Endothelial cell of umbilical vein (primary cell): ENCODE measurements around the gene PYM1. TPM values are rescaled to one million over a fixed set of nuclear protein-coding genes. Genes with fewer than 3 reads are reported as not detected.

Source experiments
- BruUV-seq: library from RNA; stranded (reverse); fragments of 400-500 nt; replicated peaks from 2 replicates; lab custom pipeline; 2021; lab: Mats Ljungman, UMichigan
- CTCF ChIA-PET: fragments of 300-600, 350-600 bp; sonication (Branson Sonifier 250); formaldehyde crosslinking; loops from one replicate; lab custom pipeline; 2021; ENCODE audit warnings: antibody characterized with exemption, inconsistent platforms; lab: Charles Lee
- POLR2A ChIA-PET: fragments of 300-600, 350-600 bp; sonication (Branson Sonifier 250); formaldehyde crosslinking; loops from one replicate; lab custom pipeline; 2021; ENCODE audit warnings: antibody characterized with exemption, inconsistent platforms; lab: Charles Lee
- DNase-seq: peaks from one replicate; pipeline ENCODE4 v3.0.0-alpha.2; 2011; ENCODE audit warnings: low read depth, low spot score
- FAIRE-seq: peaks from 2 replicates; lab custom pipeline; 2011; peaks lifted over from hg19 to GRCh38; lab: Jason Lieb, UNC
- H2AFZ ChIP-seq: 2 replicates; pipeline ENCODE4 v1.6.0; 2012; ENCODE audit warnings: low read depth, low read length, control low read depth, inconsistent platforms
- H3K27ac ChIP-seq: 2 replicates; pipeline ENCODE4 v1.5.1; 2011; ENCODE audit warnings: low read depth, mild to moderate bottlenecking, control low read depth, low read length, moderate library complexity; ENCODE audit not compliant: insufficient read depth
- H3K27me3 ChIP-seq, 2 experiments: 2 replicates each; pipeline versions ENCODE4 v1.6.0 to v1.6.1; 2011; ENCODE audit warnings: low read length in 2 of 2, mixed read lengths in 1 of 2; ENCODE audit not compliant: control insufficient read depth in 2 of 2, insufficient read depth in 2 of 2
- H3K36me3 ChIP-seq, 2 experiments: 2 replicates in 1 of 2; 3 replicates in 1 of 2; pipeline ENCODE4 v1.5.1; 2011; ENCODE audit warnings: low read length in 2 of 2, mild to moderate bottlenecking in 1 of 2, moderate library complexity in 1 of 2; ENCODE audit not compliant: control insufficient read depth in 2 of 2, insufficient read depth in 2 of 2; ENCODE audit errors: extremely low read depth in 1 of 2
- H3K4me1 ChIP-seq: 3 replicates; pipeline ENCODE4 v1.5.1; 2011; ENCODE audit warnings: mild to moderate bottlenecking, low read length; ENCODE audit not compliant: control insufficient read depth, insufficient read depth; ENCODE audit errors: extremely low read depth
- H3K4me2 ChIP-seq: 2 replicates; pipeline ENCODE4 v1.6.1; 2011; ENCODE audit warnings: low read length, control low read depth, mixed read lengths; ENCODE audit not compliant: insufficient read depth
- H3K4me3 ChIP-seq, 3 experiments: fragments of 200-600 bp in 1 of 3; sonication (generic), shearing (Covaris generic) in 1 of 3; replicated peaks in 1 of 3; 2 replicates each; pipeline ENCODE4 v1.5.1; 2011 to 2016; ENCODE audit warnings: control low read depth in 3 of 3, low read length in 3 of 3, mild to moderate bottlenecking in 2 of 3, inconsistent platforms in 1 of 3, low read depth in 1 of 3, moderate library complexity in 1 of 3; ENCODE audit not compliant: insufficient read depth in 1 of 3
- H3K79me2 ChIP-seq: 2 replicates; pipeline ENCODE4 v1.6.0; 2012; ENCODE audit warnings: low read length, inconsistent platforms; ENCODE audit not compliant: control insufficient read depth, insufficient read depth
- H3K9ac ChIP-seq: replicated peaks from 2 replicates; pipeline ENCODE3; 2011; ENCODE audit warnings: low read length, control low read depth; ENCODE audit not compliant: insufficient read depth; ENCODE audit errors: extremely low read depth
- H3K9me1 ChIP-seq: replicated peaks from 3 replicates; pipeline ENCODE4 v1.6.0; 2011; ENCODE audit warnings: mild to moderate bottlenecking, low read length; ENCODE audit not compliant: control insufficient read depth, insufficient read depth; ENCODE audit errors: extremely low read depth
- H3K9me3 ChIP-seq: replicated peaks from 2 replicates; pipeline ENCODE4 v1.5.1; 2012; ENCODE audit warnings: low read length, inconsistent platforms; ENCODE audit not compliant: control insufficient read depth, insufficient read depth
- H4K20me1 ChIP-seq: replicated peaks from 2 replicates; pipeline ENCODE3; 2011; ENCODE audit warnings: mild to moderate bottlenecking, low read length; ENCODE audit not compliant: control insufficient read depth, insufficient read depth; ENCODE audit errors: extremely low read depth
- EZH2 ChIP-seq: IDR thresholded peaks from 2 replicates; pipeline ENCODE4 v1.6.1; 2012; ENCODE audit warnings: borderline replicate concordance, low read depth, mild to moderate bottlenecking, moderate library complexity, low read length, inconsistent platforms; ENCODE audit not compliant: severe bottlenecking
- FOS ChIP-seq: IDR thresholded peaks from 2 replicates; pipeline ENCODE4 v1.6.1; 2011; ENCODE audit warnings: mild to moderate bottlenecking, low read length, moderate library complexity, borderline replicate concordance; ENCODE audit not compliant: insufficient read depth
- GATA2 ChIP-seq: IDR thresholded peaks from 2 replicates; pipeline ENCODE4 v1.7.0; 2011; ENCODE audit warnings: low read depth, mild to moderate bottlenecking, moderate library complexity, mixed read lengths, low read length; ENCODE audit not compliant: insufficient read length, insufficient read depth
- JUN ChIP-seq: IDR thresholded peaks from 2 replicates; pipeline ENCODE4 v1.6.1; 2011; ENCODE audit warnings: borderline replicate concordance, low read depth; ENCODE audit not compliant: insufficient read length, insufficient read depth
- MYC ChIP-seq: IDR thresholded peaks from one replicate; pipeline ENCODE4 v1.6.1; 2011; ENCODE audit warnings: mild to moderate bottlenecking, low read depth, low read length
- POLR2A ChIP-seq: IDR thresholded peaks from 2 replicates; pipeline ENCODE4 v1.6.1; 2012; ENCODE audit warnings: low read depth, mild to moderate bottlenecking, control low read depth, low read length
- POLR2AphosphoS5 ChIP-seq: IDR thresholded peaks from 2 replicates; pipeline ENCODE4 v1.6.1; 2012; ENCODE audit warnings: low read depth, mild to moderate bottlenecking, control low read depth, low read length, moderate library complexity; ENCODE audit not compliant: insufficient read depth
- dilution Hi-C: fragments of 300-500 bp; cut with MboI; formaldehyde crosslinking; loops from one replicate; pipeline ENCODE4 v1.15.0; 2019; ENCODE audit warnings: low sequenced_read_pairs; ENCODE audit not compliant: extremely low pct_ligation_motif_present
- intact Hi-C: fragments of 100-400 bp; cut with micrococcal nuclease; formaldehyde crosslinking; loops from one replicate; pipeline ENCODE4 v1.10.0; 2022
- polyA plus RNA-seq, 4 experiments: library from polyadenylated mRNA; depleted of rRNA in 3 of 4; stranded (reverse) in 3 of 4; unstranded in 1 of 4; fragments of >200 nt; gene quantifications; 2 replicates each; pipeline versions ENCODE4 v1.2.1 to v1.2.3, GENCODE V29; 2011 to 2012; ENCODE audit warnings: missing spikeins in 1 of 4
- total RNA-seq: library from RNA; stranded (reverse); gene quantifications from 2 replicates; pipeline ENCODE4 v1.2.3, GENCODE V29; 2021
- TF ChIP-seq, protein P1 (sequence below), 2 donors: IDR thresholded peaks; 1 replicate in 1 of 2; 2 replicates in 1 of 2; pipeline ENCODE4 v1.5.1; 2011; ENCODE audit warnings: low read length in 2 of 2, mild to moderate bottlenecking in 2 of 2, moderate library complexity in 2 of 2, control low read depth in 1 of 2, inconsistent platforms in 1 of 2, low read depth in 1 of 2; ENCODE audit not compliant: insufficient read depth in 1 of 2; ENCODE audit errors: extremely low read depth in 1 of 2
- TF ChIP-seq, protein P2 (sequence below): IDR thresholded peaks from 2 replicates; pipeline ENCODE4 v1.6.1; 2011; ENCODE audit not compliant: insufficient read depth, insufficient read length

PYM1 gene
- total and polyA plus RNA-seq, 2 donors (not counting 3 experiments of a cell fraction or from before 2014, with no cell fraction given): 18.7 to 23.5 TPM

DNA sequence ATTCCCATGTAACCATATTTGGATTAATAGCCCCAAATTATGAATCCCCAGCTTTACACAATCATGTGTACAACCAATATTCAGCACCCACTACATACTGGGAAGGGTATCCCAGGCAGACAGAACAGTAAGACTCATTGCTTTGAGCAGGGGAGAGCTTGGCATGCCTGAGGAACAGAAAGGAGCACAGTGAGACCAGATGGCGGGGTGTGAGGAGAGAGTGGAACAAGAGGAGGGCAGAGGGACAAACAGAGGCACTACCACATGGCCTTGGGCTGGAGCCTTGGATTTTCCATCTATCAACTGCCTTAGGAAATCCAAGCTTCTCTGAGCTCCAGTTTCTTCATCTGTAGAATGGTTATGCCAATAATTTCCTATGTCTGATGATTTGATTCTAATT, 7.1 kb upstream of the PYM1 start:
- H3K9ac ChIP-seq: no peak overlapping the region
- intact Hi-C loops: loop anchor here (5.0 kb wide), 1 partner anchor 108 kb away; the partner anchor contains the start of gene RPS26
- H3K4me2 ChIP-seq: no peak overlapping the region
- H3K4me3 ChIP-seq: no peak overlapping the region
- H3K27ac ChIP-seq: no peak overlapping the region
- H3K79me2 ChIP-seq: no peaks in the 10 kb centered on the region
- peaks cover 0 to 8% of the 10 kb centered on the region in 2 experiments for H3K36me3 ChIP-seq
- H3K9me3 ChIP-seq: no peaks in the 10 kb centered on the region
- peaks cover 27% of the 10 kb centered on the region for H3K4me1 ChIP-seq
- H4K20me1 ChIP-seq: no peaks in the 10 kb centered on the region
- dilution Hi-C loops: no loop called here
- no peak for TF ChIP-seq POLR2A
- TF ChIP-seq, protein P1, sequence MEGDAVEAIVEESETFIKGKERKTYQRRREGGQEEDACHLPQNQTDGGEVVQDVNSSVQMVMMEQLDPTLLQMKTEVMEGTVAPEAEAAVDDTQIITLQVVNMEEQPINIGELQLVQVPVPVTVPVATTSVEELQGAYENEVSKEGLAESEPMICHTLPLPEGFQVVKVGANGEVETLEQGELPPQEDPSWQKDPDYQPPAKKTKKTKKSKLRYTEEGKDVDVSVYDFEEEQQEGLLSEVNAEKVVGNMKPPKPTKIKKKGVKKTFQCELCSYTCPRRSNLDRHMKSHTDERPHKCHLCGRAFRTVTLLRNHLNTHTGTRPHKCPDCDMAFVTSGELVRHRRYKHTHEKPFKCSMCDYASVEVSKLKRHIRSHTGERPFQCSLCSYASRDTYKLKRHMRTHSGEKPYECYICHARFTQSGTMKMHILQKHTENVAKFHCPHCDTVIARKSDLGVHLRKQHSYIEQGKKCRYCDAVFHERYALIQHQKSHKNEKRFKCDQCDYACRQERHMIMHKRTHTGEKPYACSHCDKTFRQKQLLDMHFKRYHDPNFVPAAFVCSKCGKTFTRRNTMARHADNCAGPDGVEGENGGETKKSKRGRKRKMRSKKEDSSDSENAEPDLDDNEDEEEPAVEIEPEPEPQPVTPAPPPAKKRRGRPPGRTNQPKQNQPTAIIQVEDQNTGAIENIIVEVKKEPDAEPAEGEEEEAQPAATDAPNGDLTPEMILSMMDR (IDR thresholded peaks at IDR 0.05; ENCODE audit: extremely low read depth in 1 of 2, insufficient read depth in 1 of 2, low read depth in 1 of 2, low read length in 2 of 2): no peak
- TF ChIP-seq POLR2AphosphoS5: no peak
- TF ChIP-seq GATA2: no peak
- no peak for TF ChIP-seq MYC
- TF ChIP-seq, protein P2, sequence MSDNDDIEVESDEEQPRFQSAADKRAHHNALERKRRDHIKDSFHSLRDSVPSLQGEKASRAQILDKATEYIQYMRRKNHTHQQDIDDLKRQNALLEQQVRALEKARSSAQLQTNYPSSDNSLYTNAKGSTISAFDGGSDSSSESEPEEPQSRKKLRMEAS: no peak
- TF ChIP-seq JUN: no peak
- no peak for TF ChIP-seq FOS
- no peak for TF ChIP-seq EZH2
- FAIRE-seq (no peak), DNase-seq (no peak)
- CTCF ChIA-PET: interaction anchor here (0.6 to 1.8 kb wide), 4 partner anchors 40 to 323 kb away, joined by 3 to 6 read pairs (median 4); partner anchors contain the start of gene RAB5B
- H3K9me1 ChIP-seq: no peaks in the 10 kb centered on the region
- H2AFZ ChIP-seq: no peak overlapping the region
- H3K27me3 ChIP-seq: no peaks in the 10 kb centered on the region
- no TSS peak for BruUV-seq
- POLR2A ChIA-PET: no interaction called here
